ENCODE measurements around the gene BHLHE40.

Gene BHLHE40

DNA sequence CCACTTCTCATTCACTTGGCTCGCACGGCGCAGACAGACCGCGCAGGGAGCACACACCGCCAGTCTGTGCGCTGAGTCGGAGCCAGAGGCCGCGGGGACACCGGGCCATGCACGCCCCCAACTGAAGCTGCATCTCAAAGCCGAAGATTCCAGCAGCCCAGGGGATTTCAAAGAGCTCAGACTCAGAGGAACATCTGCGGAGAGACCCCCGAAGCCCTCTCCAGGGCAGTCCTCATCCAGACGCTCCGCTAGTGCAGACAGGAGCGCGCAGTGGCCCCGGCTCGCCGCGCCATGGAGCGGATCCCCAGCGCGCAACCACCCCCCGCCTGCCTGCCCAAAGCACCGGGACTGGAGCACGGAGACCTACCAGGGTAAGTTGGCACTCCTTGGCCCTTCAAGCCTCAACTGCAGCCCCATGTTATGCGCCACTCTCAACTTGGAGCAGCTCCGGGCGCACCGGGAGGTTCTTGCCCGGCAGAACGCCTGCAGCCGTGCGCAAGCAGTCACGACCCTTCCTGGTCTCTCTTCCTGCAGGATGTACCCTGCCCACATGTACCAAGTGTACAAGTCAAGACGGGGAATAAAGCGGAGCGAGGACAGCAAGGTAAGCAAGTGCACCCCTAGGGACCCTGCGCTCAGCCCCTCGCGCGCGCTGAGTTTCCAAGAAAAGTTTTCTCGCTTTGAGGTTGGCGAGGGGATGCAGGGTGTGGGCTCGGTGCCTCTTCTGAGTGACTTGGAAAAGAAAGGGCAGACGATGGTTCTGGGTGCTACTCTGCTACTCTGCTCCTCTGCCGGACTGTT is at the start of gene BHLHE40:
TSS of gene BHLHE40 (plus strand) at position 10 of the 801 bp plus-strand sequence. CDS start at position 292, 282 bp downstream.
- DNase-seq (ENCODE audit: low read depth in 2 of 2) = no peak

DNA sequence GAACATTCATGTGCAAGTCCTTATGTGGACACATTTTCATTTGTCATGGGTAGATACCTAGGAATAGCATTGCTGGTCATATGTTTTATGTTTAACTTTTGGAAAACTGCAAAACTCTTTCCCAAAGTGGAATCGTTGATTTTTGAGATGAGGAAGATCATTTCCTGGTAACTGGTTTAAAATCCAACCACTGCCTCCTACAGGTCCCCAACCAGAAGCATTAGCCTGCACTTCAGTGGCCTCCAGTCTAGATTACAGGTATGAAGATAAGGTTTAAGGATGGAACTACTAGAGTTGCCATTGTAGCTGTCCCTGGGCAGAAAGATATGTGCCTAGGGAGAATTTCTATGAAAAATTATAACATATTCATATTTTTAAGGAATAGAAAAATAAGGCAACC is 48.7 kb upstream of the BHLHE40 start:
- no peak for DNase-seq (ENCODE audit: low read depth in 2 of 2)

DNA sequence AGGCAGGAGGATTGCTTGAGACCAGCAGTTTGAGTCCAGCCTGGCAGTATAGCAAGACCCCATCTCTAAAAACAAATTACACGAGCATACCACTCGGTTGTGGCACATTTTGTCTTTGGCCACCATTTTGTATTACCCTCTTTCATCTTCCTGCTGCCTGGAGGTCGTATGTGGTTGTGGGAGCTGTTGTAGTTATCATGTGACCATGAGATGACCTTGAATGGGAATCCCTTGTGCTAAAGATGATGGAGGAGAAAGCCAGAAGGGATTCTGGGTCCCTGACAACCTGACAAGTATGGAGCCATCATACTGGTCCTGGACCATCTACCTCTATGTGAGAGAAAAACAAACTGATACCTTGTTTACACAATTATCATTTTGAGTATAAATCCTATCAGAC is 45.2 kb upstream of the BHLHE40 start:
- no peak for DNase-seq (ENCODE audit: low read depth in 2 of 2)

DNA sequence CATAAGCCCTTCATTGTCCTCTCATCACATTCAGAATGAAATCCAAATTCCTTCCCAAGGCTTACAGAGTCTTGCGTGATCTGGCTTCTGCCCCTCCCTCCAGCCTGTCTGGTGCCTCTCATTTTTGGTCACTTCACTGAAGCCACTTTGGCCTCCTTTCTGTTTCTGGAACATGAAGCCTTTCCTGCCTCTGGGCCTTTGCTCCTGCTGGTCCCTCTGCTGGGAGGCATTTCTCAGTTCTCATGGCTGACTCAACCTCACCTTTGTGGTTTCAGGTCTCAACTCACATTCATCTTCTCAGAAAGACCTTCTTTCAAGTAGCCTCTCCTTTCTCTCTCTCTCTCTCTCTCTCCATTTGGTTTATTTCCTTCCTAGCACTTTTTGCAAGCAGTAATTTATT is 43.9 kb upstream of the BHLHE40 start:
- DNase-seq (ENCODE audit: low read depth in 2 of 2) = no peak

DNA sequence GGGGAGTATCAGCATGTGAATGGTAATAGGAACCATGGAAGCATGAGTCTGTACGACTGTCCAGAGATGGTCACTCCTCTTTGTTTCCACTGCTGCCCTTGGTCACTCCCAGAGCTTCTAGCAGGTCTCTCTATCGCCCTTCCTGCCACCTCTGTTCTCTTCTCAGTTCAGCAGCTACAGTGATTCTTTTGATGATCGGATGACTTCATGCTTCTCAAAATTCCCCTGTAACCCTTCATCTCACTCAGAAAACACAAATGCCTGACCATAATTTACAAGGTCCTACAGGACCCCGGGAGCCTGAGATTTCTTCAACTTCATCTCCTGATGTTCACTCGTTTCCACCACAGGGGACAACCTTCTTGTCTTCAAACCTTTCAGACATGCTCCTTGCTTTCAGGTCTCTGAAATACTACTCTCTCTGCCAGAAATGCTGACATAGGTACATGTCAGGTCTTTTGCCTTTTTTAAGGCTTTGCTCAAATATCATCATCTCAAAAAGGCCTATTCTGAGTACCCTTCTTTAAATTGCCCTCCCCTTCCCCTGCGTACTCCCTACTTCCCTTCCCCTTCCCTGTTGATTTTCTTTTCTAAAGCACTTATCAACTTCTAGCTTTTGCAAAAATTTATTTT is 42.1 kb upstream of the BHLHE40 start:
- no peak for DNase-seq (ENCODE audit: low read depth in 2 of 2)

DNA sequence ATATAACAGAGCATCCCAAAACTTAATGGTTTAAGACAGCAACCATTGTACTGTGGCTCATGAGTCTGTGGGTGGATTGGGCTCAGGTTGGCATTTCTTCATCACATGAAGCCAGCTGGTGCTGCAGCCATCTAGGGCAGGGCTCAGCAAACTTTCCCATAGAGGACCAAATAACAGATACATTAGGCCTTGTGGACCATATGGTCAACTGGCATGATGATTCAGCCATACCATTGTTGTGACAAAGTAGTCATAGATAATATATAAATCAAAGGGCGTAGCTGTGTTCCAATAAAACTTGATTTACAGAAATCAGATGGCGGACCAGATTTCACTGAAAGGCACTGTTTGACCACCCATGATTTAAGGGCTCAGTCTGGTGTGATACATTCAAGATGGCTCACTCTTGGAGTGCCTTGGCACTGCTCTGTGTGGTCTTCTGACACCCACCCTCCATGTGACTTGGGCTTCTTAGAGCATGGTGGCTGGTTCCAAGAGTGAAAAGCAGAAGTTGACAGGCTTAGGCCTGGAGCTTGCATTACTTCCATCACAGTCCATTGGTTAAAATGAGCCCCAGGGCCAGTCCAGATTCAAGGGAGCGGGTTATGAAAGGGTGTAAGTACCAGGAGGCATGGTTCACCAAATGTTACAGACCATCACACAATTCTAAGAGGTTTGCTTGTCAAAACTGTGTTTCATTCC is 40.8 kb upstream of the BHLHE40 start:
- no peak for DNase-seq (ENCODE audit: low read depth in 2 of 2)

DNA sequence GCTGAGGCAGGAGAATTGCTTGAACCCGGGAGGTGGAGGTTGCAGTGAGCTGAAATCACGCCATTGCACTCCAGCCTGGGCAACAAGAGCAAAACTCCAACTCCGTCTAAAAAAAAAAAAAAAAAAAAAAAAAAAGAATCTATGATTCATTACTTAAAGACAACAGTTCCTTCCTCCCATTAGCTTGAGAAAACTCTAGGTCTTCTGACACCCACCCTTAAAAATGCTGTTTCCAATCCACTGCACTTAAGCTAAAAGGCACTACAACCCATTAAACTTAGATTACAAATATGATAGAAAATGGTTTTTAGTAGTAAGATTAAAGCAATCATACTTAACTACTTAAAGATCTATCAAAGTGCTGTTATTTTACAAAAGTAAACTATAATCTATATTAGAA is 40.0 kb upstream of the BHLHE40 start:
- no peak for DNase-seq (ENCODE audit: low read depth in 2 of 2)

DNA sequence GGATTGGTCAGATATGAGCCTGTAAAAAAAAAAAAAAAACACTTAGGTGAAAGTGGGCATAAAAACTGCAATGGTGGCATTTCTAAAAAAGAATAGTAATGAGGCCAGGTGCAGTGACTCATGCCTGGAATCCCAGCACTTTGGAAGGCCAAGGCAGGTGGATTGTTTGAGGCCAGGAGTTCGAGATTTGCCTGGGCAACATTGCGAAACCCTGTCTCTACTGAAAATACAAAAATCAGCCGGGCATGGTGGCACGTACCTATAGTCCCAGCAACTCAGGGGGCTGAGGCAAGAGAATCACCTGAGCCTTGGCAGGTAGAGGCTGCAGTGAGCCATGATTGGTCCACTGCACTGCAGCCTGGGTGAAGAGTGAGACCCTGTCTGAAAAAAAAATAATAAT is 38.3 kb upstream of the BHLHE40 start:
- DNase-seq (ENCODE audit: low read depth in 2 of 2) = no peak

DNA sequence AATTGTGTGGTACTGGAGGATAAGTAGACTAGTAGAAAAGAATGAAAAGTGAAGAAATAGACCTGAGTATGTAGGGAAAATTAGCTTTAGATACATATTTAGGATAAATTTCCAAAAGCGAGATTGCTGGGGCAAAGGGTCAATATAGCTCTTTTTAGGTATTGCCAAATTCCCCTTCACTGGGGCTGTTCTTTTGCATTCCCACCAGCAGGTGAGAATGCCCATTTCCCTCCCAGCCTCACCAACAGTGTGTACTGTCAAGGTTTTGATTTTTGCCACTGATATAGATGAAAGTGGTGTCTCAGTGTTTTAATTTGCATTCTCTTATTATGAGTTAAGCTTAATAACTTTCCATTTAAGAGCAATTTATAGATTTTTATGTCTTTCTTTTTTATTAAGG is 35.7 kb upstream of the BHLHE40 start:
- DNase-seq (ENCODE audit: low read depth in 2 of 2) = no peak

DNA sequence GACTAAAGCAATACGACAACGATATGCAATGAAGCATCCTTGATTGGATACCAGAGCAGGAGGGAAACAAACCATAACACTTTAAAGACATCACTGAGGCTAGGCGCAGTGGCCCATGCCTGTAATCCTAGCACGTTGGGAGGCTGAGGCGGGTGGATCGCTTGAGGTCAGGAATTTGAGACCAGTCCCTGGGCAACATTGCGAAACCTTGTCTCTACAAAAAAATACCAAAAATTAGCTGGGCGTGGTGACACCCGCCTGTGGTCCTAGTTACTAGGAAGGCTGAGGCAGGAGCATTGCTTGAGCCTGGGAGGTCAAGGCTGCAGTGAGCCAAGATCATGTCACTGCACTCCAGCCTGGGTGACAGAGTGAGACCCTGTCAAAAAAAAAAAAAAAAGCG is 33.9 kb upstream of the BHLHE40 start:
- no peak for DNase-seq (ENCODE audit: low read depth in 2 of 2)

DNA sequence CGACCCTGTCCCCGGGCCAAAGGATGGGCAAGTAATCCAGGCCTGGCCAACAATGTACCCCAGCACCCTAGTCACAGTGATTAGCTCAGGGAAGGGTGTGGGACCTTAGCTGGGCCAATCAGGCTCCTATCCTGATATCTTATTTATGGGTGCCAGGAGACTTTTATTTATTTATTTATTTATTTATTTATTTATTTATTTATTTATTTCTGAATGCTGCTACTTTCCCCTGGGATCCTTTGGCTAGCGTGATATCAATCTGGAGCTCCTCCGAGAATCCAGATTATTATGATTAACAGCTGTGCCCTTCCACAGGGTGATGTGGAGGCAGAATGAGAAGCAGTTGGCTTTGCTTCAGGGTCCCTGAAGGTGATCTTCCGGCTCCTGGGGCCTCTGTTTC is 32.2 kb upstream of the BHLHE40 start:
- no peak for DNase-seq (ENCODE audit: low read depth in 2 of 2)

DNA sequence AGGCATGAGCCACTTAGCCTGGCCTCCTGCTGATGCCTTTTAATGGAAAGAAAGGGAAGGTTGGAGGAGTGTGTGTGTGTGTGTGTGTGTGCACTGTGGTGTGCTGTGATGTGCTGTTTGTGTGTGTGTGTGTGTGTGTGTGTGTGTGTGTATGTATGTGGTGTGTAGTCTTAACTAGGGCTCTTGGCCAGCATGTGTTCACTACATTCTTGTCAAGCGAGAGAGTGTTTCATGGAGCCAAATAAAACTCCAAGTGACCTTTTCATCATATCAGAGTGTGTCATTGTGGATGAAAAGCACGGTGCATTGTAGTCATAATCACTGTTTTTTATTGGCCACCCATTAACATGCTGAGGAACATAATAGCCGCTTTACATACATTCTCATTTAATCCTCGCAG is 30.8 kb upstream of the BHLHE40 start:
- DNase-seq (ENCODE audit: low read depth in 2 of 2) = no peak

DNA sequence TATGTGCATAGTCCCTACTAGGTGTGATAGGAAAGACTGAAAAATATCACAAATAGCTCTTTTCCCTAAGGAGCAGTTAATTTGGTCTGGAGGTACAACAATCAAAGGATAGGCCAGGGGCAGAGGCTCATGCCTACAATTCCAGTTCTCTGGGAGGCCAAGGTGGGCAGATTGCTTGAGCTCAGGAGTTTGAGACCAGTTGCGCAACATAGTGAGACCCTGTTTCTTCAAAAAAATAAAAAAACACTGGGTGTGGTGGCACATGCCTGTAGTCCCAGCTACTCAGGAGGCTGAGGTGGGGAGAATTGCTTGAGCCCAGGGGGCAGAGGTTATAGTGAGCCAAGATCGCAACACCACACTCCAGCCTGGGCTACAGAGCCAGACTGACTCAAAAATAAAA is 30.2 kb upstream of the BHLHE40 start:
- DNase-seq (ENCODE audit: low read depth in 2 of 2) = no peak

DNA sequence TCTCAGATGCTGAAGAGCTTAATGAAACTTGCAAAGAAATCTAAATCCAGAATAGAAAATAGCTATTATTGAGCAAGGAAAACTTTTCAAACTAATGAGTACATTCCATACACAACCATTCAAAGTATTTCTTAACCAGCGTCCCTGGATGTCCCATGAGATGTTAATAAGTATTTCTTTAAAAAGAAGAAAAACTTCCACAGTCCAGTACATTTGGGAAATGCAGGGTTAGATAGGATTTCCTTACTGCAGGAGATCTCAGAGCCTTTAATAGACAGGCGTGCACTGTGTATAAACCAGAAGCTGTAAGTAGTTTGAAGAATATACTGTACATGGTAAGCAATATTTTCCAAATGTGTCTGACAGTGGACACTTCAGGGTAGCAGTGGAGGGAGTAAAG is 29.6 kb upstream of the BHLHE40 start:
- DNase-seq (ENCODE audit: low read depth in 2 of 2) = no peak

DNA sequence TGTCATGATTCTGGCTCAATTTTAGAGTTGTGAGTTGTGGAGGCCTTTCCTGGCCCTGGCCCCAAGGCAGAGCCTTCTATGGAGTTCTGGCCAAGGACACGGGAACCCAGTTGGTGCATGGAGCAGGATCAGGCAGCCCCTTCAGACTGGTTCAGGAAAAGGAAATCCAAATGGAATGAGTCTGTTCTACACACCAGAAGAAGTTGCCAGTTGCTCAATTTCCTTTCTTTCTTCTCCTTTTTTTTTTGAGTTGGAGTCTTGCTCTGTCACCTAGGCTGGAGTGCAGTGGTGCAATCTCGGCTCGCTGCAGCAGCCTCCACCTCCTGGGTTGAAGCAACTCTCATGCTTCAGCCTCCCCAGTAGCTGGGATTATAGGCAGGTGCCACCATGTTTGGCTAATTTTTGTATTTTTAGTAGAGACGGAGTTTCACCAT is 28.9 kb upstream of the BHLHE40 start:
- no peak for DNase-seq (ENCODE audit: low read depth in 2 of 2)

DNA sequence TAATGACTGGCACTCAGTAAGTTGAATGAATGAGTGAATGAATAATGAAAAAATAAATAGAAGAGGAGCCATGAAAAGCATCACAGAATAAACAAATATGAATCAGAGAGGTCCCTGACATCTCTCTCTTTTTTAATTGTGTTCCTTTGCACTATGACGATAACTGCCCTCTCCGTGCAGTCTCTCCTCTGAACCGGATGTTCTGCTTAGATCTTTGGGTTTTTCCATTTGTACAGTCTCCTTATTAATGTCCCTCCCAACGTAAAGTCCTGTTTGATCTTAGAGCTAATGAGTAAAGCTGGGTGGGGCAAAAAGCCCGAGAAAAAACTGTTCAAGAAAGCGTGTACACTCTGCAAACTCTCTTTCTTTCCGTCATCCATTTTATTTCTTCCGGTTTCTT is 28.3 kb upstream of the BHLHE40 start:
- DNase-seq (ENCODE audit: low read depth in 2 of 2) = no peak

DNA sequence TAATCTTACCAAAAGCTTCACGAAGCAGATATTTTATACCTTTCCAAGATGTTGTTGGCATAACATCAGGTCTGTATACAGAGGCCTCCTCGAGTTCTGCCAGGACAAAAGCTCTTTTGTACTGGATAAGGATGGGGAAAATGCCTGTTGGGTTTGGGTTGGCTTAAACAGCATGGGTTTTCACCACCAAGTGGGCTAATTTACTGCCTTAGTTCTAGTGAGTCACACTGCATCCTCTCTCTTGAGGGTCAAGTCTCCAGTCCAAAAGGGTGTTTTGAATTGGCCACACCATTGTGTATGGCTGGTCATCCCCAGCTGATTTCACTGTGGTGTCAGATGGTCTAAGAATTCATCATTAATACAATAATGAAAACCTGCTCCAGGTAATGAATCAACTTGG is 26.1 kb upstream of the BHLHE40 start:
- no peak for DNase-seq (ENCODE audit: low read depth in 2 of 2)

DNA sequence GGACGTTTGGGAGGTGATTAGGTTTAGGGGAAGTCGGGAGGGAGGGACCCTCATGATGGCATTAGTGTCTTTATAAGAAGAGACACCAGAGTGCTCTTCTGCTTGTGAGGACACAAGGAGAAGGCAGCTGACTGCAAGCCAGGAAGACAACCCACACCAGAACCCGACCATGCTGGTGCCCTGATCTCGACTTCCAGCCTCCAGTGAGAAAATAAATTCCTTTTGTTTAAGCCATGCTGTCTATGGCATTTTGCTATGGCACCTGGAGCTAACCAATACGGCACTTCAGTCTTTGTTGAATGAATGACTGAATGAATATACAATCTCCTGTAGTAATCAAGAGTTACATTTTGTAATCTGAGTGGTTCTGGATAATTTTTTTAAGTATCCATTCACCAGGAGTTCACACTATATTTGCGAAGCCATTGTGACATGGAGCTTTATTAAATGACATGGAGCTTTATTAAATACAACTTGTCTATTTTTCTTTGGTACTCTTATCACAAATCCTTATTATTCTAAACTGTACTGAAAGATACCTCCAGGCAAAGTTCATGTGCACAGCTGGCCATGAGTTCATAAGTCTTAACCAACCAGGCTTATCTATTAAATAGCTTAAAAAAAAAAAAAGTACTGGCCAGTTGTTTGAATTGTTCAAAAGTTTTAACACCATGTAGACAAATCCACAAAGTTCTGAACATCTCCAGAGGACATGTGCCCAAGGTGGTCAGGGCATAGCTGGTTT is 24.8 kb upstream of the BHLHE40 start:
- no peak for DNase-seq (ENCODE audit: low read depth in 2 of 2)

DNA sequence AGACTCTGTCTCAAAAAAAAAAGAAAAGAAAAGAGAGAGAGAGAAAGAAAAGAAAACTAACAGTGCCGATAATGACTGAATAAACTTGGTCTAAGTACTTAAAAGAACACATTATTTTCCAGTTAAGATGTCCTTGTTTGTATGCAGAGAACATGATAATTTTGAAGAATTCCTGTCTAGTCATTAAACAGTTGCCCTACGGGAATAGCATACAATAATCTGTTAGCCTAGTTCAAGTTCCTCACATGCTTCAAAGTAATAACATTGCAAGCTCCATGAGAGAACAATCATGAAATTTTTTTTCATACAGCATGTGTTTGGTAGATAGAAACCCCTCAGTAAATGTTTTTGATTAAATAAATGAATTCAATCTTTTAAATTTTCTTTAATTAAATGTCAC is 23.1 kb upstream of the BHLHE40 start:
- no peak for DNase-seq (ENCODE audit: low read depth in 2 of 2)

DNA sequence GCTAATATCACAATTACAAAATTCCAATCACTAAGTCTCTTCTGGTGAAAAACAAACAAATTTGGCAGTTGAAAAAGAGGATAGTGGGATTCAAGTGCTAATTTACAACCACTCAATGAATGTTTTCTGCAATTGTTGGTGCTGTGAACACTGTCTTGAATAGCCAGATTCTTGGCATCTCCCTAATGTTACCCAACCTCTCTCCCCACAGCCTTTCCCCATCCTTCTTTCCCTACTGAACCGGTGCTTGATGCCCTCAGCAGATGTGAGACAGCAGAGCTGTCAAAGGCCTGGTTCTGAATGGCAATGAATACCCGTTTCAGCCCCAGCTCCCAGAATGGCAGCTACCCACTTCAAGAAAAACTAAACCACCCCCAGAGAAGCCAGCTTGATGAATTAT is 22.5 kb upstream of the BHLHE40 start:
- DNase-seq (ENCODE audit: low read depth in 2 of 2) = no peak

DNA sequence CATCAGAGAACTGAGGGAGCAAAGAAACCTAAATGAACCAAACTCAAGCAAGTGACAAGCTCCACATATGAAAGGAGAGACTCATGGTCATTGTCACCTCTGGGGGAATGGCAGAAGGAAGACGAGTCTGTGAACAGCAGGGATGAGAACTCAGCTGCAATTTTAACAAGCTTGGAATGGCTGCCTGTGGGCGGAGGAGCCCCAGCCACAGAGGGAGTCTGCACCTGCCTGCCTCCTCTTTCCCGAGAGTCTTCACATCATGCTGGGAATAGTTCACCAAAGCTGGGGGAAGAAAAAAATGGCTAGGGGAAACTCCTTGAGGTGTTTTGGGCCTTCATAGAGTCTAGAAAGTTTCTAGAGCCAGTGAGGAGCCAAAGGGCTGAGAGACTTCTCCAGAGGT is 21.3 kb upstream of the BHLHE40 start:
- no peak for DNase-seq (ENCODE audit: low read depth in 2 of 2)

DNA sequence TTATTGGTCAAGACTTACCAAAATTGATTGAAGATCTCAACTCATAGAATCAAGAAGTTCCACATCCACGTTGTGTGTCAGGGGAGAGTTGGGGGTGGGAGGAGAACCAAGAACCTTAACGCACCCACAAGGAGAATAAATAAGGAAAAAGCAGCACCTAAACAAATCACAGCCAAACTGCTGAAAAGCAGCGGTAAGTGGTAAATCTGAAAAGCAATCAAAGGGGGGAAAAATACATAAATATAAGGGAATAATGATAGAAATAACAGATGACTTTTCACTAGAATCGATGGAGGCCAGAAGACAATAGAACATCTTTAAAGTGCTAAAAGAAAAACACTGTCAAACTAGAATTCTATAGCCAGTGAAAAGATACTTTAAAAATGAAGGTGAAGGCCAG is 20.1 kb upstream of the BHLHE40 start:
- no peak for DNase-seq (ENCODE audit: low read depth in 2 of 2)
